Measurements from ENCODE around the gene TMEM161A. TPM values are rescaled to one million over a fixed set of nuclear protein-coding genes. Genes with fewer than 3 reads are reported as not detected.
"Not testable (repeated sequence)": the region's sequence is repeated elsewhere in the genome, so short reads cannot be mapped to it uniquely, and the experiment has no call there.

The TMEM161A gene
- total RNA-seq, 1 donor from 2014 or later, result 46.0 TPM

- H3K27ac Mint-ChIP-seq; H3K36me3 Mint-ChIP-seq (ENCODE audit: low read depth); H3K9me3 Mint-ChIP-seq; H3K4me1 Mint-ChIP-seq (ENCODE audit: low read depth); intact Hi-C loops (cut with micrococcal nuclease); DNase-seq (ENCODE audit: low spot score); H3K27me3 Mint-ChIP-seq (ENCODE audit: insufficient read depth); H3K4me3 Mint-ChIP-seq: not testable (repeated sequence)
Measured at GRCh38 chr19:19148504-19148903, 10.2 kb upstream of the TMEM161A start.

GRCh38 chr19:19147344-19147743 is 9.1 kb upstream of the TMEM161A start:
- Mint-ChIP-seq H3K4me3 (no peak overlapping the region), H3K27ac (no peak overlapping the region), H3K36me3 (ENCODE audit: low read depth) (no peaks in the 10 kb centered on the region), H3K9me3 (no peaks in the 10 kb centered on the region), H3K27me3 (ENCODE audit: insufficient read depth) (no peaks in the 10 kb centered on the region), H3K4me1 (ENCODE audit: low read depth) (no peaks in the 10 kb centered on the region)
- DNase-seq (ENCODE audit: low spot score), result no peak
- intact Hi-C loops (cut with micrococcal nuclease), result no loop called here

DNA sequence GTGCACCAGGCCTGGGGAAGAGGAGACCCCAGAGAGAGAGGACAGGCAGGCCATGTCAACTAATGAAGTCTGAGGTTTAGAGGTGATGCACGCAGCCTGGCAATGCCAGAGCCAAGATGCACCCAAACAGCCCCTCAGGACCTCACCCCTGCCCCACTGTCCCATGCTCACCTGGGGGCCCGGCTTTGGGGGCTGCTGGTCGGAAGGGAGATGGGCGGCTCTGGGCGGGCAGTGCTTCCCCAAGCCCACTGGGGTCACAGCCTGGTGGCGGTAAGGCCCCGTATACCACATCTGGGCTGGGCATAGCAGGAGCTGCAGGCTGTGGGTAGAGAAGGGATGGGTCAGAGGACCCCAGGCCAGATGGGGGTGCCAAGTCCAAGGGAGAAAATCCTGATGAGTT is 8.6 kb upstream of the TMEM161A start:
- Mint-ChIP-seq H3K4me3 (no peak overlapping the region), H3K27ac (no peak overlapping the region), H3K9me3 (no peaks in the 10 kb centered on the region), H3K27me3 (ENCODE audit: insufficient read depth) (no peaks in the 10 kb centered on the region), H3K4me1 (ENCODE audit: low read depth) (no peaks in the 10 kb centered on the region), H3K36me3 (ENCODE audit: low read depth) (no peaks in the 10 kb centered on the region)
- no peak for DNase-seq (ENCODE audit: low spot score)
- intact Hi-C loops (cut with micrococcal nuclease), result loop anchor here (1.0 kb wide), 4 partner anchors 9 to 343 kb away; partner anchors contain the start of gene TMEM161A

- Mint-ChIP-seq H3K27me3 (ENCODE audit: insufficient read depth) (no peaks in the 10 kb centered on the region), H3K36me3 (ENCODE audit: low read depth) (no peaks in the 10 kb centered on the region), H3K4me3 (no peak overlapping the region), H3K4me1 (ENCODE audit: low read depth) (no peaks in the 10 kb centered on the region), H3K9me3 (no peaks in the 10 kb centered on the region), H3K27ac (no peak overlapping the region)
- intact Hi-C loops (cut with micrococcal nuclease), result loop anchor here (1.0 kb wide), 4 partner anchors 8 to 344 kb away; partner anchors contain the start of gene TMEM161A
- peak; percentile 80 for DNase-seq (ENCODE audit: low spot score)
Measured at GRCh38 chr19:19145684-19146608, 7.7 kb upstream of the TMEM161A start.

DNA sequence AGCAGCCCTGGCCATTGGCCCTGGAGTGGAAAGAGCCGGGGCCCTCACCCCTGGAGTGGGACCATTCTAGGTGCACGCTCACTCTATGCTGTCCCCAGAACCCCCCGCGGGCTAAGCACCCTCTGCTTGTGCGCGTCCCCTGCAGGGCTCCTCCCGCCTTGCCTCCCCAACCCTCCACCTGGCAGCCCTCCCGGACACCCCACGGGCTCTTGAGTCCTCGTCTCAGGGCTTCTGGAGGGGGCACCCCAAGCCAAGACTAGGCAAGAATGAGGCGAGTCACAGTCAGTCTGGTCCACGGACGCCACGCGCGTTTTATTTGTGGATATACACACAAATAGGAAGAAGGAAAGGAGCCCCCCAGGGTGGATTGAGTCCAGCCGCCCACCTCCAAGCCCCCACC is 7.0 kb upstream of the TMEM161A start:
- DNase-seq (ENCODE audit: low spot score), result no peak
- H3K27ac Mint-ChIP-seq, result no peak overlapping the region
- H3K9me3 Mint-ChIP-seq, result no peaks in the 10 kb centered on the region
- H3K36me3 Mint-ChIP-seq (ENCODE audit: low read depth), result no peaks in the 10 kb centered on the region
- no peak overlapping the region for H3K4me3 Mint-ChIP-seq
- H3K4me1 Mint-ChIP-seq (ENCODE audit: low read depth), result no peaks in the 10 kb centered on the region
- H3K27me3 Mint-ChIP-seq (ENCODE audit: insufficient read depth), result peaks cover 3% of the 10 kb centered on the region
- intact Hi-C loops (cut with micrococcal nuclease), result no loop called here

DNA sequence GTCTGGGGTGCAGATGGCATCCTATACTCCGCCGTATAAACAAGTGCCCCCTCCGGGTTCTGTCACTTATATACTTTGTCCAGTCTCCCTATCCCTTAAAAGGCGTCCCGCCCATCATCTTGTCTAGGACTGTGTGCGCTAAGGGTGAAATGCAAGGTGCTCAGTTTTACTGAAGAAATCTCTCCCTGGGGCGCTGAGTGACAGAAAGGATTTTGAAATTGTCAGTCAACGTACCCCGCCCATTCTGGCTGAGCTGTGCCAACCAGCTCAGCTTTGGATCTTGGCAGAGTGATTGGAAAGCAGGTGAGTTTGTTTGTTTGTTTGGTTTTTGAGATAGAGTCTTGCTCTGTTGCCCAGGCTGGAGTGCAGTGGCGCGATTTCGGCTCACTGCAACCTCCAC is 4.1 kb upstream of the TMEM161A start:
- Mint-ChIP-seq H3K9me3 (no peaks in the 10 kb centered on the region), H3K4me1 (ENCODE audit: low read depth) (peaks cover 16% of the 10 kb centered on the region), H3K4me3 (no peak overlapping the region), H3K36me3 (ENCODE audit: low read depth) (no peaks in the 10 kb centered on the region), H3K27me3 (ENCODE audit: insufficient read depth) (peaks cover 3% of the 10 kb centered on the region), H3K27ac (no peak overlapping the region)
- intact Hi-C loops (cut with micrococcal nuclease), result no loop called here
- DNase-seq (ENCODE audit: low spot score), result no peak

DNA sequence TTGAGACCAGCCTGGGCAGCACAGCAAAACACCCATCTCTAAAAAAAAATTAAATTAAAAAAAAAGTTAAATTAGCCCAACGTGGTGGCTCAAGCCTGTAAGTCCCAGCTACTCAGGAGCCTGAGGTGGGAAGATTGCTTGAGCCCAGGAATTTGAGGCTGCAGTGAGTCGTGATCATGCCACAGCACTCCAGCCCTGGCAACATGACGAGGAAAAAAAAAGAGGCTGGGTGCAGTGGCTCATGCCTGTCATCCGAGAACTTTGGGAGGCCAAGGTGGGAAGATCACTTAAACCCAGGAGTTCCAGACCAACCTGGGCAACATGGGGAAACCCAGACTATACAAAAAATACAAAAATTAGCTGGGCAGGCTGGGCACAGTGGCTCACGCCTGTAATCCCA is 2.2 kb upstream of the TMEM161A start:
- intact Hi-C loops (cut with micrococcal nuclease), result no loop called here
- H3K4me3 Mint-ChIP-seq, result no peak overlapping the region
- H3K4me1 Mint-ChIP-seq (ENCODE audit: low read depth), result peaks cover 22% of the 10 kb centered on the region
- H3K27ac Mint-ChIP-seq, result no peak overlapping the region
- DNase-seq (ENCODE audit: low spot score), result no peak
- no peaks in the 10 kb centered on the region for H3K36me3 Mint-ChIP-seq (ENCODE audit: low read depth)
- no peaks in the 10 kb centered on the region for H3K9me3 Mint-ChIP-seq
- peaks cover 3% of the 10 kb centered on the region for H3K27me3 Mint-ChIP-seq (ENCODE audit: insufficient read depth)

DNA sequence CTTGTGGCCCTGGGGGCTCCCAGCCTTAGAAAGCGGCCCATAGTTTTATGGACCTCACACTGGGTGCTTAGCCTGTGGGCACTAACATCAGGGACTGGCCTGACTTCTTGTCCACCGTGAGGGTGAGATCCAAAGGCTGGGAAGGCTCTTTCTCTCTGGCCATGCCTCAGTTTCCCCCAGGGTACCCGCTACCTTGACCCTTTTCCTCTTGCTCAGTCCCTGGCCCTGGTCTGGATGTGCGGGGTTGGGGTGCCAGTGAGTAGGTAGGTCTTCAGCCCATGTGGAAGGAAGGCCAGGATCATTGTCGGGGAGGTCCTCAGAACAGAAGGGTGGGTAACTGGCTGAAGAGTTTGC is 1.6 kb upstream of the TMEM161A start:
- peaks cover 22% of the 10 kb centered on the region for H3K4me1 Mint-ChIP-seq (ENCODE audit: low read depth)
- no peaks in the 10 kb centered on the region for H3K36me3 Mint-ChIP-seq (ENCODE audit: low read depth)
- H3K9me3 Mint-ChIP-seq, result no peaks in the 10 kb centered on the region
- no peak for DNase-seq (ENCODE audit: low spot score)
- peaks cover 3% of the 10 kb centered on the region for H3K27me3 Mint-ChIP-seq (ENCODE audit: insufficient read depth)
- intact Hi-C loops (cut with micrococcal nuclease), result loop anchor here (1.0 to 2.0 kb wide), 2 partner anchors 63 to 87 kb away; partner anchors contain the start of gene NR2C2AP
- no peak overlapping the region for H3K27ac Mint-ChIP-seq
- no peak overlapping the region for H3K4me3 Mint-ChIP-seq

GRCh38 chr19:19137556-19138108 is 646 bp downstream of the TMEM161A start:
- peak overlapping the region; percentile 92 for H3K4me3 Mint-ChIP-seq
- intact Hi-C loops (cut with micrococcal nuclease), result loop anchor here (1.0 to 2.0 kb wide), 9 partner anchors 9 to 218 kb away; partner anchors contain the start of genes BORCS8, COPE, DDX49 and MAU2
- peaks cover 22% of the 10 kb centered on the region for H3K4me1 Mint-ChIP-seq (ENCODE audit: low read depth)
- H3K36me3 Mint-ChIP-seq (ENCODE audit: low read depth), result peaks cover 3% of the 10 kb centered on the region
- H3K9me3 Mint-ChIP-seq, result no peaks in the 10 kb centered on the region
- DNase-seq (ENCODE audit: low spot score), result no peak
- H3K27me3 Mint-ChIP-seq (ENCODE audit: insufficient read depth), result peaks cover 3% of the 10 kb centered on the region
- peak overlapping the region; percentile 93 for H3K27ac Mint-ChIP-seq

DNA sequence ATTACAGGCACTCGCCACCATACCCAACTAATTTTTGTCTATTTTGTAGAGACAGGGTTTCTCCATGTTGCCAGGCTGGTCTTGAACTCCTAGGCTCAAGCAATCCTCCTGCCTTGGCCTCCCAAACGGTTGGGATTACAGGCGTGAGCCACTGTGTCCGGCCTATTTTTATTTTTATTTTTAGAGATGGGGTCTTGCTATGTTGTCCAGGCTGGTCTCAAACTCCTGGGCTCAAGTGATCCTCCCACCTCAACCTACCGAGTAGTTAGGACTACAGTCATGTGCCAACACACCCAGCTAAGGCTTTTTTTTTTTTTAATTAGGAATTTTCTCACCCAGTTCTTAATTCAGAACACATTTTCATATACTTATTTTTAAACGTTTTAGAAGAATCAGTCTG is 2.6 kb downstream of the TMEM161A start:
- intact Hi-C loops (cut with micrococcal nuclease); H3K9me3 Mint-ChIP-seq; H3K27ac Mint-ChIP-seq: not testable (repeated sequence)

DNA sequence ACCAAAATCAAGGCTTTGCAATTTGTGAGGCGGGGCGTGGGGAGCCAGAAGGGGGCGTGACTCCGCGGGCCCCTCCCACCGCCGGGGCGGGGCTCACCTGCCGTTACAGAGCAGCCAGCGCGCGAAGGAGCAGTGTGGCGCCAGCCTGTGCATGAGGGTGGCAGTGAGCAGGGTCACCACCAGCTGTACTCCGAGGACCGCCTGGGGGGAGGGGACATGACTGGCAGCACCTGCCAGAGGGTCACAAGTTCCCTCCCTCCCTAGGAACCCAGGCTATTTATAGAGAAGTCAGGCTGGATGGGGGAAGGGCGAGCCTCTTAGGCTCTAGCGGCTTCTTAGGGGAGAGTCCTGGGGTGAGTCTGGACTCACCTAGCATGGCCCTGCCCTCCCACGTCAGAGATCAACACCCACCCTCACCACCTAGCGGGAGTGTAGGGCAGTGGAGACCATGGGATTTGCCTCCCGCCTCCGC is 3.6 kb downstream of the TMEM161A start:
- DNase-seq (ENCODE audit: low spot score), result no peak
- Mint-ChIP-seq H3K27me3 (ENCODE audit: insufficient read depth) (no peaks in the 10 kb centered on the region), H3K4me1 (ENCODE audit: low read depth) (peaks cover 22% of the 10 kb centered on the region), H3K36me3 (ENCODE audit: low read depth) (peaks cover 10% of the 10 kb centered on the region), H3K9me3 (peaks cover 5% of the 10 kb centered on the region), H3K4me3 (no peak overlapping the region), H3K27ac (no peak overlapping the region)
- intact Hi-C loops (cut with micrococcal nuclease), result no loop called here

More for the DNA sequence above, 2.6 kb downstream of the TMEM161A start:
- peaks cover 22% of the 10 kb centered on the region for H3K4me1 Mint-ChIP-seq (ENCODE audit: low read depth)
- not testable (repeated sequence) for DNase-seq (ENCODE audit: low spot score); H3K36me3 Mint-ChIP-seq (ENCODE audit: low read depth); H3K4me3 Mint-ChIP-seq; H3K27me3 Mint-ChIP-seq (ENCODE audit: insufficient read depth)

DNA sequence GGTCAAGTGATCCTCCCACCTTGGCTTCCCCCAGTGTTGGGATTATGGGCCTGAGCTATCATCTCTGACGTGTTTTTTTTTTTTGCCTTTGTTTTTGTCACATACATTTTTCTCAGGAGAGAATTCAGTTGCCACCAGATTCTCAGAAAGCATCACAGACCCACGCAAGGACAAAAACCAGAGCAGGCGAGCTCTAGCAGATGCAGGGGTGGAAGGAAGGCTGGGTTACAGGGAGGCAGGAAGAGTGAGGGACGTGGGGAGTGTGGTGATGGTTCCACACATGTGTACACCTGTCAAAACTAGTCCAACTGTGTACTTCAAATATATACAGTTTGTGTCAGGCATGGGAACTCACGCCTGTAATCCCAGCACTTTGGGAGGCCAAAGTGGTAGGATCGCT is 4.3 kb downstream of the TMEM161A start:
- intact Hi-C loops (cut with micrococcal nuclease), result no loop called here
- no peaks in the 10 kb centered on the region for H3K27me3 Mint-ChIP-seq (ENCODE audit: insufficient read depth)
- no peak overlapping the region for H3K27ac Mint-ChIP-seq
- H3K9me3 Mint-ChIP-seq, result peaks cover 5% of the 10 kb centered on the region
- H3K36me3 Mint-ChIP-seq (ENCODE audit: low read depth), result peaks cover 12% of the 10 kb centered on the region
- peaks cover 22% of the 10 kb centered on the region for H3K4me1 Mint-ChIP-seq (ENCODE audit: low read depth)
- DNase-seq (ENCODE audit: low spot score), result no peak
- no peak overlapping the region for H3K4me3 Mint-ChIP-seq

DNA sequence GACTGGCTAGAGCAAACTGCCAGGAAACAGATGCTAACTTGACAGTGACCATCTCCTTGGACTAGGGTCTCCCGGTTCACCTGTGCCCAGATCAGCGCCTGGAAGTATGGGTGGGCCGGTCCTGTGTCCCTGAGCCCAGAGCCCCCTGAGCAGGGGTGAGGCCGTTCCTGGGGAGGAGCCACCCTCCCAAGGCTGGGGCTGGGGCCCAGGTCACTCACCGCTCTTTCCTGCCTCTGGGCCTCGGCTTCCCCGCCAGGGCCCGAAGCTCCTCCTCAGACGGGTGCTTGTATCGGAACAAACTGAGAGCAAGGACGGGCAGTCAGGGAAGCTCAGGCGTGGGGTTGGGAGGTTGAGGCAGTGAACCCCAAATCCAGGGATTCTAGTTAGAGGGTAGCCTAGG is 5.4 kb downstream of the TMEM161A start:
- Mint-ChIP-seq H3K4me3 (no peak overlapping the region), H3K27ac (no peak overlapping the region), H3K27me3 (ENCODE audit: insufficient read depth) (no peaks in the 10 kb centered on the region), H3K36me3 (ENCODE audit: low read depth) (peaks cover 14% of the 10 kb centered on the region), H3K4me1 (ENCODE audit: low read depth) (peaks cover 12% of the 10 kb centered on the region), H3K9me3 (peaks cover 5% of the 10 kb centered on the region)
- DNase-seq (ENCODE audit: low spot score), result no peak
- intact Hi-C loops (cut with micrococcal nuclease), result no loop called here

All from activated T-helper 1 cell treated with anti-CD3 and anti-CD28 coated beads, Interleukin-12 subunit alpha, Interleukin-12 subunit beta, Interleukin-2, Interleukin-4 antibody, amounts not matched to agents 30 ng/mL and 10 ng/mL and 1 ng/mL, durations not matched to agents 14 hours and 24 hours and 36 hours (primary cell).